ENCODE measurements around the gene ENTPD1.

- TF ChIP-seq, protein P1, sequence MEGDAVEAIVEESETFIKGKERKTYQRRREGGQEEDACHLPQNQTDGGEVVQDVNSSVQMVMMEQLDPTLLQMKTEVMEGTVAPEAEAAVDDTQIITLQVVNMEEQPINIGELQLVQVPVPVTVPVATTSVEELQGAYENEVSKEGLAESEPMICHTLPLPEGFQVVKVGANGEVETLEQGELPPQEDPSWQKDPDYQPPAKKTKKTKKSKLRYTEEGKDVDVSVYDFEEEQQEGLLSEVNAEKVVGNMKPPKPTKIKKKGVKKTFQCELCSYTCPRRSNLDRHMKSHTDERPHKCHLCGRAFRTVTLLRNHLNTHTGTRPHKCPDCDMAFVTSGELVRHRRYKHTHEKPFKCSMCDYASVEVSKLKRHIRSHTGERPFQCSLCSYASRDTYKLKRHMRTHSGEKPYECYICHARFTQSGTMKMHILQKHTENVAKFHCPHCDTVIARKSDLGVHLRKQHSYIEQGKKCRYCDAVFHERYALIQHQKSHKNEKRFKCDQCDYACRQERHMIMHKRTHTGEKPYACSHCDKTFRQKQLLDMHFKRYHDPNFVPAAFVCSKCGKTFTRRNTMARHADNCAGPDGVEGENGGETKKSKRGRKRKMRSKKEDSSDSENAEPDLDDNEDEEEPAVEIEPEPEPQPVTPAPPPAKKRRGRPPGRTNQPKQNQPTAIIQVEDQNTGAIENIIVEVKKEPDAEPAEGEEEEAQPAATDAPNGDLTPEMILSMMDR (IDR thresholded peaks at IDR 0.05) = no peak
- no peak for TF ChIP-seq POLR2A (IDR thresholded peaks at IDR 0.05)
Measured at GRCh38 chr10:95784279-95784913, 28.4 kb downstream of the ENTPD1 start.

Measured in thyroid gland (tissue), 4 donors.